DMS79 treated with DMSO at 0.1 percent for 48 hours (cell line): ENCODE results near the gene SMURF2.

Experiments used
- DNase-seq: peaks from one replicate; lab custom pipeline; 2025; lab: John Stamatoyannopoulos, UW

SMURF2 gene

DNA sequence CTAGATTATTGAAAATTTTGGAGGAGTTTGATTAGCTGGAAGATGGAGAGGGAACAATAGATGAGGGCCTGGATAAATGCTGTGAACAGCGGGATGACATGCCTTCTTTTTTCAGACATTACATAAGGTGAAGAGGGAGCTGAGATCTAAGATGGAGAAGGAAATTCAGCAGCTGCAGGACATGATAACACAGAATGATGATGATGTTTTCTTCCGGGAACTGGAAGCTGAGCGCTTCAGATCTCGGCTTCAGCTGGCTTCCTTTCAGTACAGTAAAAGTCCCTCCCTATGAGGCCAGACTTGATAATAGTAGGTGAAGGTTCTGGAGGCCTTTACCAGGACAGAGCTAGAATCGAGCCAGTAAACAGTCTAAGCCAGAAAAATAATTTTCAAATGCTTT is 124.6 kb downstream of the SMURF2 start:
- DNase-seq = no peak

DNA sequence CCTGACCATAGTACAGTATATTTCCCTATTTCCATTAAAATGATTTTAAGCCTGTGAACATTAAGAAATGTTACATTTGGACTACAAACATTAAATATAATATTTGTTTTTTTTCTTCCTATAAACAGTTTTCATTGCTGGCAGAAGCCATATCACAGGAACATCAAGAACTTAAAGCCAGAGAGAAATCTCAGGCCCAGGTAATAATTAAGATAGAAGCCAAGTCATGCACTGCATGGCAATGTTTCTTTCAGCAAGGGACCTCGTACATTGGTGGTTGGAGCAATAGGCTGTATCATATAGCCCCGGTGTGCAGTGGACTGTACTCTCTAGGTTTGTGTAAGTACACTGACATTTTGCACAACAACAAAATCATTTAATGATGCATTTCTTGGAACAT is 125.2 kb downstream of the SMURF2 start:
- DNase-seq = no peak

DNA sequence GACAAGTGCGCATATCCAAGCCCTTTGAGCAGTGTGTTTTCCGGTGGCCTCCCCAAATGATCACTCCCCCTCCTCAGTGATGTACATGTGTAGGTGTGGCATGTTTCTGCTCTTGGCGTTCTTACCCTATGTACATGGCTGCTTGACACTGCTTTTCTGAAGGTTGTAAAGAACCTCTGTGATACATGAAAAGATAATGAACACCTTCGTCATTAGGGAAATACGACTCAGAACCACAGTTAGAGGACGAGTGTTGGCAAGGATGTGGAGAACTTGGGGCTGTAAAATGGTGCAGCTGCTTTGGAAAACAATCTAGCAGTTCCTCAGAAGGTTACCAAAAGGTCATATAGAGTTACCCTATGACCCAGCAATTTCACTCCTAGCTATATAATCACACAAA is 126.8 kb downstream of the SMURF2 start:
- DNase-seq = no peak

DNA sequence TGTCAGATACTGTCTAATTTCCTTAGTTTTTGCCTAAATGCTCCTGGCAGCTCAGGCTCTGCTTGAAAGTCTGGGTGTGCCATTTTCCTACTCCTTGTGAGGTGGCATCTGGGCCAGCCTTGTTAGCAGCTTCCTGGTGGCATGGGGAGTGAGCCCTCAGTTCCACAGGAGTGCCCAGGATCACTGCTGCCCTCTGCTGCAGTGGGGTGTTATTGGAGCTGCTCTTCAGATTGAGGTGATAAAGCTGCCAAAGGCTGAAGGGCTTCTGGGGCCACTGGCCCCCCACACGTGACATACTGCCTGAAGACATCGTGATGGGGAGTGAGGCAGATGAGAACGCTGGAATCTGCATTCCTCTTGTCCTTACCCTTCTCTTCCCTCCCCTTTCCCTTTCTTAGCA is 127.9 kb downstream of the SMURF2 start:
- no peak for DNase-seq

DNA sequence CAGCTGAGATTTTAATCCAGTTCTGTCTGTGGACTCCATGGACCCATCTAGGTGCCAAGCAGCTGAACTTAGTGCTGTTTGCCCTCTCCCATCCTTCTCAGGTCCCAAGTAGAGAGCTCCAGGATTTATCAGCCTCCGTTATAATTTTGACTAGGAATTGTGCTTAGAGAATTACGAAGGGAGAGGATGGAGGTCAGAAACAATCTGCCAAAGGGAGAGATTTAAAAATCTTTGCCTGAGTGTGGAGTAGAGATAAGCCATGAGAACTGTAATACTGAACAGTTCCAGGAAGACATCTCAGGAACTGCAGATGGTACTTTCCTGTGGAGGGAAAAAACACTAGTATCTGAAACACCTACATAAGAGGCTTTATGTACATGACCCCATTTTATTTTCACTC is 128.3 kb downstream of the SMURF2 start:
- no peak for DNase-seq

DNA sequence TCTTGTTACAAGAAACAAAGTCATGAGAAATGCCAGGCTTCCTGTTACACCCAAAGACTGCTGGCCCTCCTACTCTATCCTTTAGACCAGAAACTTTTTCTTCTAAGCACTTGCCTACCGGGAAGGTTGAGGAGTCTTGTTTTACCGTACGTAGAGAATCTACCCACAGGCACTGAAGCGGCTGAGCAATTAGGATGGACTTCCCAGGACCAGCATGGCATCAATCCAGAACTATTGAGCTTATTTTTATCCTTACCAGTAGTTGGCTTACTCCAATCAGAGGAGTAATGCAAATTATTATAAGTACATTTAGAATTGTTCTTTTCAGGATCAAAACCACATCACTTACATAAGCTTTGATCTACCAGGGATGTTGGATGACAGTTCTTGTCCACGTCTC is 129.7 kb downstream of the SMURF2 start:
- DNase-seq = no peak

DNA sequence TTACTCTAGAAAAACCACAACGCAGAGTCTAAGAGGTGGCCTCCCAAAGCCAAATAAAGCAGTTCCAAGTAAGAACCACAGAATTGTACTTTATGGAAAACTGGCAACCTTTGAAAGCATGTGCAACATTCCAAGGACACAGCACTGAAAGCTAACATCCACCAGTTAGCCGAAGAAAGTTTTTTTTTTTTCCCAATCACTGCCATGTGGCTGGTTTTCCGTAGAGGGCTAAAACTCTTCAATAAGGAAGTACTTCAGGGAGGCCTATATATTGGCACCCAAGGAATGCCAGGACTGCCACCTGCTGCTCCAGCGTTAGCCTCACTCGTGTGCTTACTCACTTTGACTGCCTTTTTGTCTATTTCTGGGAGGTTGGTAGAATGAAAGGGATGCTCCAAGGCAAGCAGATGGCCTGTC is 130.1 kb downstream of the SMURF2 start:
- DNase-seq = no peak

DNA sequence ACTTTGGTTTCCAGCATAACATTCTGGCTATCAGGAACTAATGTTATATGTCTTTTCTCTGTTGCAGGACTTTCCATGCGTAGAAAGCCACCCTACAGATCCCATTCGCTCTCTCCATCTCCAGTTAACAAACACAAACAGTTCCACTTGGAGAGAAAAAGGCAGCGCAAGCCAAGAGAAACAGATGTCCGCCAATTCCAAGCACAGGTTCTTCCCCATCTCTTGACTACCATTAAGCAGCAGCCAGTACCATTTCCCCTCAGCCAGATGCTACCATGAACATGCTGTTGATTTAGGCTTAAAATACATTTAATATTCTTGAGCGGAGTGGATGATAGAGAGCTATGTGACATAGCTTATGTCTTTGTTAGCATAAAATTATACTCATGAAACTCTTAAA is 132.9 kb downstream of the SMURF2 start:
- no peak for DNase-seq

DNA sequence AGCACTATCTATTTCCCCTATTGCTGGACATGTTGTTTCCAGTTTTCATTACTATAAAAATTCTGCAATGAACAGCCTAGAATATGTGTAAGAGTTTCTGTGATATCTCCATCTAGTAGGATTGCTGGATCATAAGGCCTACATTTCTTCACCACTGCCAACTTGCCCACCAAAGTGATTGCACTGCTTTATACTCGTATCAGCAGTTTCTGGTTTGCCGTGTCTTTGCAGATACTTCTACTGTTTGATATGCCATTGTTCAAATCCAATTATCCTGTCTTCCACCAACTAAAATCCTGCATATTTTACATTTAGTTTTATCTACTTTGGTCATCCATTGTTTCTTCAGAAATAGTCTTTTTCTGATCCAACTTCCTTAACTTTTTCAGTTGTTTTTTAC is 134.2 kb downstream of the SMURF2 start:
- no peak for DNase-seq

DNA sequence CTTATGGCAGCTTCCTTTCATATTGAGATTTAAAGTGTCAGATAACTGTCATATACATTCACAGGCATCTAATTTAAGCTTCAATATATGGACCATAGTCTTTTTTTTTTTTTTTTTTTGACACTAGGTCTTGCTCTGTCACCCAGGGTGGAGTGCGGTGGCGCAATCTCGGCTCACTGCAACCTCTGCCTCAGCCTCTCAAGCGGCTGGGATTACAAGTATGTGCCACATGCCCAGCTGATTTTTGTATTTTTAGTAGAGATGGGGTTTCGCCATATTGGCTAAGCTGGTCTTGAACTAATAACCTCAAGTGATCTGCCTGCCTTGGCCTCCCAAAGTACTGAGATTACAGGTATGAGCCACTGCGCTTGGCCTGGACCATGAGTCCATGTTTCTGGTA is 141.7 kb downstream of the SMURF2 start:
- no peak for DNase-seq

DNA sequence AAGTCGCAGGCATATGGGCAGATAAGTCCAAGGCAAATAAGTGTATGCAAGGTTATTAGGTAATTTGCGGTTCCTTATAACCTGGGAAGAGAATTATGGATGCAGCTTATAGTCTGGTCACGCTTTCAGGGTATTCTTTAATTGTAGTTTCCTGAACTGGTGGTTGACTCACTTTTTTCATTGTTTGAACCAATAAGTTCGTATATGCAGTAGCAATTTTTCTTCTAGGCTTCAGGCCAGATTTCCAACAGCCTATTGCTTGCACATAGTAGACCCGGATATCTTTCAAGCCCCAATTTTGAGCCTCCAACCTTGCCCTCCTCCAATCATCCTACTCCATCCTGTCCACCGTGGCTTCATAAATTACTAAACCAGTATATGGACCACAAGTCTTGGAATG is 142.5 kb downstream of the SMURF2 start:
- DNase-seq = no peak

DNA sequence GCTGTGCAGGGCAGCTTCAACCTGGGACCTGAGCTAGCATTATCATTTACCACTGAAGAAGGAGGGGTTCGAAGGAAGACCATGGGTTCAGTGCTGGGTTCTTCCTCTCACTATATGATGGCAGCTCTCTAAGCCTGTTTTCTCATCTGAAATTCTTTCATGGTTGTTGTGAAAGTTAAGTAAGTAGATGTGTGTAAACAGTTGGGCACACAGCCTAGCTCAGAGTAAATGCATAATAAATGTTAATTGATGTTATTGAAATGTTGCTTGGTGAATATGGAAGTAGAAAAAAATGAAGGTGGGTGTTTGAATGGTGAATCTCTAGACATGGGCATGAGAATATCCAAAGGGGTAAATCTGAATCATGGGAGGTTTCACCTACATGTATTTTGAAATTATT is 146.3 kb downstream of the SMURF2 start:
- DNase-seq = no peak

DNA sequence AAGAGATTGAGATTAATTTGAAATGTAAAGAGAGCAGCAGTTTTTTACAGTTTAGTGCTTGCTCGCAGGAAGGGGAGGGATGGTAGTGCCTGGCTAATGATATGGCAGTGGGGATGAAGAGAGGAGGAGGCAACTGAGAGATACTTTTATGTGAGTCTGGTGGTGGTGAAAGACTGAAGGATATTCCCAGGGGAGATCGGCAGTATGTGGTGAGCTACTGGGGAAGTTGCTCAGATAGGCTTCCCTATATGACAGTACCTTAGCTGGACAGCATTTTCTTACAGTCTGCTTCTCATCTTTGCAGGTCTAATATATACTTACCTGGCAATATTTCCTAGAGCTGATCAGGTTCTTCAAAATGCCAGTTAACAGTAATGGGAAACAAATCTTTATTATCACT is 146.7 kb downstream of the SMURF2 start:
- no peak for DNase-seq

DNA sequence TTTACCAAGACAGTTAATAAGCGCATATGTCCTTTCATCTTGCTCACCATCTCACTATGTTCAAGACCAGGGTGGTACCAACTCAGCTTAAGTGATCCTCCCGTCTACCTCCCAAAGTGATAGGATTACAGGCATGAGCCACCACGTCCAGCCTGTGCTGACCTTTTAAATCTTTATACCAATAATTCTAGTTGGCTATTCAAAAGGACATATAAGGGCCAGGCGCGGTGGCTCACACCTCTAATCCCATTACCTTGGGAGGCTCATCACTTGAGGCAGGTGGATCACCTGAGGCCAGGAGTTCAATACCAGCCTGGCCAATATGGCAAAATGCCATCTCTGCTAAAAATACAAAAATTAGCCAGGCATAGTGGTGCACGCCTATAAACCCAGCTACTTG is 152.9 kb downstream of the SMURF2 start:
- no peak for DNase-seq

DNA sequence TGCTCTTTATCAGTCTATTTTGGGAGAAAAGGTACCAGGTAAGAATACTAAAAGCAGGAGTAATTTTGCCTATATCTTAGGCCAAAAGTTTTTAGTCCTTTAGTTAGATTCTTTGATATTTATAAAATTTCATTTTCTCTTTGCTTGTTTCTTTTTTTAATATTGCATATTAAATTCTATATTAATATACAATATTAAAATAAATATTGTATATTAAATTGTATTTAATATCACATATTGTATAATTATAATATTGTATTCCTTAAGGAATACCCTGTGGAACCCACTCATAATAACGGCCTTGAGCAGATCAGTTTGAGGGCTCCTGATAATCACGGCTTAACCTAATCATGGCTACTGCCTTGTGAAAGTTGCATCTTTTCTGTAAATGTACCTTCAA is 153.4 kb downstream of the SMURF2 start:
- no peak for DNase-seq

DNA sequence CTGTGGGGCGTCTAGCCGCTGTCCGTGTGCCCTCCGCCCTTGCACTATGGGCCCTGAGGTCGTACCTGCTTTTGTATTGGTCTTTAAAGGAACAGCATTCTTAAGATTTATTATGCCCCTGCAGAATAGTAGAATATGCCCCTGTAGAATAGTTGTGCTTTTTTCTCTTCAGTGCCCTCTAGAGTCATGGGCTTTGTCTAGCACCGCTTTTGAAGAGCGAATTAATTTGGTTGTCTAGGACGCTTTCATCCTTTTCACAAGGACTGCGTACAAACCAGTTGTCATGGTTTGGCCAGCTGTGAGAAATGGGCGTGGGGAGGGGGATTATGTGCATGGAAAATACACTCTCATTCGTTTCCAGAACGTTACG is 154.7 kb downstream of the SMURF2 start:
- DNase-seq = peak; percentile 32

DNA sequence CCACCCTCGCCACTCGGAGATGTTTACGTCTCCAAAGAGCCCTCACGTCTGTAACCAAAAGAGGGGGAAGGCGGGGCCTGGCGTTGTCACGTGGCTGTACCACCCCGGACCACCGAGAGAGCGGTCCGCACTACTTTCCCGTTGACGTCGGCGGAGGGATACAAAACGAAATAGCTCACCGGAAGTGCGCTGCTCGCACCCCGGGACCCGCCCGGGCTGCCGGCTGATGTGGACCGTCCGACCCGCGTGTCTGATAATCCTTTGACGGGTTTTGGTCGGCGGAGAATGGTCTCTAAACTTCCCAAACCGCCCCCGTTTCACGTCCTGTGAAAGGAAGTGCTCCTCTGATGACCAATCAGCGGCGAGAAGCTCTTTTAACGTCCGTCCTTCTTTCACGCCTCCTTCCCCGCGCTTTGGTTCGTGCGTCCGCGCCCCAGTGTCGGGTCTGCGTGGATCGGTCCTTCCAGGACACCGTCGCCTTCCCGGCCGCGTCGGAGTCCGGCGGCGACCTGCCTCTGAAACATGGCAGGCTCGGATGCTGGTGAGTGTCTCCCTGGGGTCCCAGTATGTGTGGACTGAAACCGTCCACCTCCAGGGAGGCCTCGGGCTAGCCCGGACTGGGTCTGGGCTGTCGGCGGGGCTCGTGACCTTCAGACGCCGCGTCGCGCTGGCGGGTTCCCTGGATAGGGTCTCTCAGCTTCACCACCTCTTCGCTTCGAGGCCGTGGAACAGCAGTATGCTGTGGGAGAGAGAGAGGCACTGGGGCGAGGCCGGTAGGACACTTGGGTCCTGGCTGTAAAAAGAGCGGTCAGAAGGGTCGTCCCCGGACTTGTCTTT is 155.3 kb downstream of the SMURF2 start, which contains the start of gene CEP95:
TSS of gene CEP95 (plus strand) at position 402 of the 837 bp plus-strand sequence. CDS start at position 523, 121 bp downstream.
- peak; percentile 88 for DNase-seq

DNA sequence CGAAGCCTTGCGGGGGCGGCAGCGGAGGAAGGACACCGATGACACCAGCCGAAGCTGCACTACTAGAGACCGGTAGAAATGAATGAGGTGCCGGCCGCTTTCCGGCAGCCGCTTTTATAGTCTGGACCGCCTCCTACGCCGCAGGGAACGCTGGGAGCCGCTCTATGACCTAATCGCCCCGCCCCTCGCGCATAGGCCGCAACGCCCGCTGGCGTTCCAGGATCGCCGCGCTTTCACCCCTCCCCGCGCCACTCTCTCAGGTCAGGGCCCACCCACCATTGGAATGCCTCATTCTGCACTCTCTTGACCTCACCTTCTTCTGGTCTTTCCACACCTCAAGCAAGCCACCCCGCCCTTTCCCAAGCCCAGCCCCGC is 155.9 kb downstream of the SMURF2 start, which contains the start of gene DDX5:
TSS of gene DDX5 (minus strand) at position 89 of the 375 bp plus-strand sequence. CDS start 170 bp downstream, outside the sequence.
- peak; percentile 88 for DNase-seq

DNA sequence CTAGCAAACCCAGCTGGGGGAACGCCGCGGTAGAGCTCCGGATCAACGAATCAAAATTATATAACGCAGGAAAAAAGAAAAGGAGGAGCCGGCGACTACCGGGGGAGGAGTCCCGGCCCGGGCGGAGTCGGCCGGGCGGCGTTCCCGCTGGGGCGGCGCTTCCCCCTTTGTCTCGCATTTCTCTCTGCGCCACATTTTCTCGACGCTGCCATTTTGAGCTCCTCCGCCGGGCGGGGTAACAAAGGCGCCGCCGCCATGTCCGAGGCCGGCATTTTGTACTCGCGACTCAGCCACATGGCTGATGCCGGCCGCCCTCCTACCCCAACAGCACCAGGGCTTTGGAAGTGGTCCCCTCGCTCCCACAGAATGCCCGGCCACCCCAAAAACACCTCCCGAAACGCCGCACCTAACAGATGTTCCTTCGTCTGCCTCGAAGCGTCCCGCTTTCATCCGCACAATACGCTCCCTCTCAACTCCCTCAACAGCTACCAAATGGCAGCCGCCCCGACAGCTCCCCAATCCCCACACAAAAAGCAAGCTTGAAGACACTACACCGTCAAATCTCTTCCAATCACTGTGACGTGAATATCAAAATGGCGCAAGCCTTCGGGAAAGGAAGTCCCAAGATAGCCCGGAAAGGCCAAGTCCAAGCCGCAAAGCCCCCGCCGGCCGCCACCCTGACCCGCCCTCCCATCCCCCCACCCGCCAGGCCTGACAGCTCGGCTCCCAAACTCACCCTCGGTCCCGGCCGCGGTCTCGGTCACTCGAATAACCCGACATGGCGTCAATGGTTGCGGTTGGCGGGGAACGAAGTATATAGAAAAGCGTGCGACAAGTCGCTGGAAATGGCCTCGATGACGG is 156.5 kb downstream of the SMURF2 start:
- DNase-seq = peak; percentile 68

DNA sequence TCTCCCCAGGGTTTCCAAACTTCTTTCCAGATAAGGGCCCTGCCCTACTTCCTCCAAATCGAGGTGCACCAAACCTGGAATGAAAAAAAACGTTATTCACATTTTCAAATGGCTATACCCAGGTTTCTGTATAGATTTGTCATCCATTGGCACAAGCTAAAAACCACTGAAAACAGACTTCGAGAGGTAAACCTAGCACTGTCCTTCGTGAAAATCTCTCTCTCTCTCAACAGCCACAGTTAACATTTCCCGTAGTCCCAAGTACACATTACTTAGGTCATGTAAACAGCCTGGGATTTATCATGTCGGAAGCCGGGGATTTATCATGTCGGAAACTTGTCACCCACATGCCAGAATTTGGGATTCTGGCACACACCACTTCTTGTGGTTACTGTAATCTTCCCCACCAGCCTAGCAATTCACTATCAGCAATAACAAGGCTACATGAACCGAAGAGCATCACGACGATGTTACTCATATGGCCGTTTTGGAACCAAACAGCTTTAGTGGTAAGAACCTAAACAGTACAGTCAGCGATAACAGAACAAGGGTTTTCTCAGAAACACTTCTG is 157.3 kb downstream of the SMURF2 start:
- no peak for DNase-seq

DNA sequence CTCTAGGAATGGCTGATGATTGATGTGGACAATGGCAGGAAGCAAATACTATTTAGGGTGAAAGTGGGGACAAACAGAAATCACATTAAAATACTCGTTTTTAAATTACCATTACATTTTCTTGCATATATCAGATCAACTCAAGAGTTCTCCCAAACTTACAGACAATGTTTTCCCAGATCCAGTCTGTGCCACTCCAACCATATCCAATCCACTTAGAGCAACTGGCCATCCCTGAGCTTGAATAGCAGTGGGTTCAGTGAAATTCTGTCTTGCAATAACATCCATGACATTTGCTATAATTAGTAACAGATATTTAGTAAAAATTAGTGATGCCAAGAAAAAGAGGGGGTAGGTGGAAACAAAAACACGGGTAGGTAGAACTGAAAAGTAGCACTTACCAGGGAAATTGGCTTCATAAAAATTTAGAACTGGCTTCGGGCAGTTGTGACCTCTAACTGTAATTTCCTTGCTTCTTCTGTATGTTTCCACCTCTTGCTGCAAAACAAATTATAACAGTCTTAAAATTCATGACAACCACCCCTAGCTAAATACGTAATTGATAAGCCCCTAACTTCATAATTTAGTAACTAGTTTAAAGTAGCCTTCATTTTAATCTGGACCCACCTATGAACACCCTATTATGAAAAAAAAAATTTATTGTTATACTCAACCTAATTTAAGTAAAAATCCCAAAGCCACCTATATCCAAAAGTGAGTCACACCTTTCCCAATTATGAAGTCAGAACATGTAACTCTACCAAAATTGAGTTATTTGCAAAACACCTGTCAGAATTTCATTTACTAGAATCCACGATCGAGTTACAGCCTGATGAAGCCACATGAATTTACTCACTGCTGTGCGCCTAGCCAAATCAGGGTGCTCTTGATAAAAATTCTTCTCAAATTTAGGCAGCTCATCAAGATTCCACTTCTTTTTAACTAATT is 158.0 kb downstream of the SMURF2 start:
- DNase-seq = no peak

DNA sequence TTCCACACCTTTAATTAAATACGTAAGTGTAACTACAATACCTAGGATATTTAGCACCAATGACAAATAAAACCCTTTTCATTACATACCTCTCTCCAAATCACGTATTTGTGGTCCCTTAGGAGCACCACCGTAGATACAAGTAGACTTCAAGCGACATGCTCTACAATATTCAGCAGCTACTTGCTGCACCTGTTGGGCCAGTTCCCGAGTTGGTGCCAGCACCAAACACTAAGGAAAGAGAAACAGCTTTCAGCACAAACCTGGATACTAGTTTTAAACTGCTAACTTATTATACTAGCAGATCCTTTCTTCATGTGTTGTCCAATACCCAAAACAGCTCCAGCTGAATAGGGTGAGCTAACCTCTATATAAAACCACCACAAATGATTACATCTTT is 158.8 kb downstream of the SMURF2 start:
- no peak for DNase-seq
